Keratinocyte (primary cell): ENCODE data around the gene TARDBP. TPM values are rescaled to one million over a fixed set of nuclear protein-coding genes. Genes with fewer than 3 reads are reported as not detected.

Experiments used
- DNase-seq: peaks from one replicate; pipeline ENCODE4 v3.0.0-alpha.2; 2011; ENCODE audit warnings: low read depth, missing footprints, low spot score
- FAIRE-seq: peaks from 2 replicates; lab custom pipeline; 2011; peaks lifted over from hg19 to GRCh38; lab: Jason Lieb, UNC
- H2AFZ ChIP-seq: 2 replicates; pipeline ENCODE4 v1.6.0; 2012; ENCODE audit warnings: low read length, control low read depth, inconsistent platforms; ENCODE audit not compliant: control insufficient read depth
- H3K27ac ChIP-seq: 2 replicates; pipeline ENCODE4 v1.5.1; 2011; ENCODE audit warnings: low read length; ENCODE audit not compliant: control insufficient read depth, insufficient read depth
- H3K27me3 ChIP-seq: 3 replicates; pipeline ENCODE4 v1.6.0; 2011; ENCODE audit warnings: low read length; ENCODE audit not compliant: control insufficient read depth, insufficient read depth; ENCODE audit errors: extremely low read depth
- H3K36me3 ChIP-seq, 2 experiments: 2 replicates in 1 of 2; 3 replicates in 1 of 2; pipeline ENCODE4 v1.5.1; 2011; ENCODE audit warnings: low read length in 2 of 2, mild to moderate bottlenecking in 1 of 2; ENCODE audit not compliant: control insufficient read depth in 2 of 2, insufficient read depth in 2 of 2; ENCODE audit errors: extremely low read depth in 1 of 2
- H3K4me1 ChIP-seq: 3 replicates; pipeline ENCODE4 v1.5.1; 2011; ENCODE audit warnings: low read length; ENCODE audit not compliant: control insufficient read depth, insufficient read depth; ENCODE audit errors: extremely low read depth
- H3K4me2 ChIP-seq: 3 replicates; pipeline ENCODE4 v1.6.0; 2011; ENCODE audit warnings: low read depth, low read length; ENCODE audit not compliant: control insufficient read depth, insufficient read depth; ENCODE audit errors: extremely low read depth
- H3K4me3 ChIP-seq, 3 experiments: fragments of 200-600 bp in 1 of 3; sonication (generic) in 1 of 3; 2 replicates in 2 of 3; 3 replicates in 1 of 3; pipeline ENCODE4 v1.5.1; 2011 to 2016; ENCODE audit warnings: low read length in 3 of 3, mild to moderate bottlenecking in 3 of 3, control low read depth in 2 of 3, inconsistent platforms in 1 of 3, low read depth in 1 of 3, mixed read lengths in 1 of 3, mixed run types in 1 of 3, moderate library complexity in 1 of 3; ENCODE audit not compliant: control insufficient read depth in 2 of 3, insufficient read depth in 2 of 3; ENCODE audit errors: extremely low read depth in 1 of 3
- H3K79me2 ChIP-seq: 2 replicates; pipeline ENCODE4 v1.6.0; 2012; ENCODE audit warnings: low read length; ENCODE audit not compliant: control insufficient read depth, insufficient read depth
- H3K9ac ChIP-seq: 3 replicates; pipeline ENCODE4 v1.6.0; 2011; ENCODE audit warnings: low read length; ENCODE audit not compliant: control insufficient read depth, insufficient read depth; ENCODE audit errors: extremely low read depth
- H3K9me1 ChIP-seq: 3 replicates; pipeline ENCODE4 v1.6.0; 2011; ENCODE audit warnings: low read length; ENCODE audit not compliant: control insufficient read depth, insufficient read depth; ENCODE audit errors: extremely low read depth
- H3K9me3 ChIP-seq: 2 replicates; pipeline ENCODE4 v1.5.1; 2012; ENCODE audit warnings: low read depth, low read length; ENCODE audit not compliant: control insufficient read depth
- H4K20me1 ChIP-seq: 3 replicates; pipeline ENCODE4 v1.6.0; 2011; ENCODE audit warnings: low read length; ENCODE audit not compliant: control insufficient read depth, insufficient read depth; ENCODE audit errors: extremely low read depth
- CTCF ChIP-seq, 3 experiments: IDR thresholded peaks in 1 of 3; conservative IDR thresholded peaks in 1 of 3; optimal IDR thresholded peaks in 1 of 3; 2 replicates in 2 of 3; 3 replicates in 1 of 3; pipeline versions ENCODE3 to v1.5.1; 2011; ENCODE audit warnings: low read length in 3 of 3, mild to moderate bottlenecking in 3 of 3, moderate library complexity in 2 of 3, control low read depth in 1 of 3, inconsistent platforms in 1 of 3; ENCODE audit not compliant: insufficient read depth in 2 of 3; ENCODE audit errors: extremely low read depth in 1 of 3
- EZH2 ChIP-seq: IDR thresholded peaks from one replicate; pipeline ENCODE4 v1.6.1; 2012; ENCODE audit warnings: inconsistent platforms, mild to moderate bottlenecking, low read length, moderate library complexity
- dilution Hi-C: fragments of 300-500 bp; cut with MboI; formaldehyde crosslinking; loops from one replicate; pipeline ENCODE4 v1.7.0; 2020; ENCODE audit warnings: low sequenced_read_pairs; ENCODE audit not compliant: extremely low pct_ligation_motif_present
- polyA plus RNA-seq, 5 experiments: library from polyadenylated mRNA; depleted of rRNA in 3 of 5; stranded (reverse) in 3 of 5; stranded (forward) in 1 of 5; unstranded in 1 of 5; fragments of >200 nt; gene quantifications; 1 replicate in 1 of 5; 2 replicates in 3 of 5; 3 replicates in 1 of 5; pipeline versions ENCODE4 v1.2.1 to v1.2.3, GENCODE V29; 2011 to 2012; ENCODE audit warnings: missing spikeins in 2 of 5, low read depth in 1 of 5, low replicate concordance in 1 of 5

TARDBP gene
- polyA plus RNA-seq, 1 donor (not counting 4 experiments of a cell fraction or from before 2014, with no cell fraction given), result 177 TPM

- Histone ChIP-seq H4K20me1 (peaks cover 2% of the 10 kb centered on the region), H3K9me3 (no peaks in the 10 kb centered on the region), H3K27ac (no peak overlapping the region), H3K27me3 (no peaks in the 10 kb centered on the region), H2AFZ (no peak overlapping the region), H3K4me1 (peaks cover 10% of the 10 kb centered on the region), H3K36me3 (peaks cover 11 to 16% of the 10 kb centered on the region in 2 experiments), H3K4me2 (no peak overlapping the region), H3K79me2 (peaks cover 7% of the 10 kb centered on the region), H3K9ac (no peak overlapping the region), H3K4me3 (no peak overlapping the region), H3K9me1 (no peaks in the 10 kb centered on the region)
- FAIRE-seq (no peak), DNase-seq (no peak)
- TF ChIP-seq EZH2 (no peak), CTCF (optimal IDR thresholded peaks at IDR 0.05 in 1 of 3, IDR thresholded peaks at IDR 0.05 in 1 of 3, conservative IDR thresholded peaks at IDR 0.05 in 1 of 3; ENCODE audit: extremely low read depth in 1 of 3, insufficient read depth in 2 of 3, low read length in 3 of 3) (no peak)
- dilution Hi-C loops, result no loop called here
These were observed 41.3 kb downstream of the TARDBP start for GRCh38 chr1:11053758-11054137.

GRCh38 chr1:11054181-11054580, 41.7 kb downstream of the TARDBP start:
- dilution Hi-C loops, result no loop called here
- no peak for FAIRE-seq
- Histone ChIP-seq H2AFZ (no peak overlapping the region), H3K27me3 (no peaks in the 10 kb centered on the region), H3K9ac (no peak overlapping the region), H4K20me1 (peaks cover 2% of the 10 kb centered on the region), H3K4me2 (no peak overlapping the region), H3K9me3 (no peaks in the 10 kb centered on the region), H3K4me1 (peaks cover 10% of the 10 kb centered on the region), H3K9me1 (no peaks in the 10 kb centered on the region), H3K4me3 (no peak overlapping the region), H3K27ac (no peak overlapping the region), H3K36me3 (peaks cover 11 to 16% of the 10 kb centered on the region in 2 experiments), H3K79me2 (peaks cover 12% of the 10 kb centered on the region)
- DNase-seq, result no peak
- no peak for TF ChIP-seq EZH2
- TF ChIP-seq CTCF (optimal IDR thresholded peaks at IDR 0.05 in 1 of 3, IDR thresholded peaks at IDR 0.05 in 1 of 3, conservative IDR thresholded peaks at IDR 0.05 in 1 of 3; ENCODE audit: extremely low read depth in 1 of 3, insufficient read depth in 2 of 3, low read length in 3 of 3), result no peak
